Transverse colon (tissue), 4 donors: ENCODE results near the gene BOC. TPM values are rescaled to one million over a fixed set of nuclear protein-coding genes. Genes with fewer than 3 reads are reported as not detected.

Experiments used
- DNase-seq: peaks from one replicate; pipeline ENCODE4 v3.0.0-alpha.2; 2019
- H3K27ac ChIP-seq, 4 donors: fragments of 200-600 bp; sonication (generic); 2 replicates each; pipeline ENCODE4 v1.5.1; 2016 to 2018; ENCODE audit warnings: inconsistent platforms in 4 of 4
- H3K27me3 ChIP-seq: fragments of 200-600 bp; sonication (generic); 2 replicates; pipeline ENCODE4 v1.5.1; 2017; ENCODE audit warnings: inconsistent platforms
- H3K36me3 ChIP-seq, 4 donors: fragments of 200-600 bp; sonication (generic); 2 replicates each; pipeline ENCODE4 v1.5.1; 2017 to 2019; ENCODE audit warnings: inconsistent platforms in 4 of 4
- H3K4me1 ChIP-seq, 4 donors: fragments of 200-600 bp; sonication (generic); 2 replicates each; pipeline ENCODE4 v1.5.1; 2017 to 2020; ENCODE audit warnings: inconsistent platforms in 4 of 4
- H3K4me3 ChIP-seq, 4 donors: fragments of 200-600 bp; sonication (generic); 1 replicate in 1 of 4; 2 replicates in 3 of 4; pipeline versions ENCODE4 v1.5.1 to v1.6.1; 2017 to 2019; ENCODE audit warnings: inconsistent platforms in 4 of 4
- H3K9me3 ChIP-seq, 2 donors: fragments of 200-600 bp; sonication (generic); 2 replicates each; pipeline ENCODE4 v1.5.1; 2017 to 2019; ENCODE audit warnings: inconsistent platforms in 2 of 2
- CTCF ChIP-seq, 5 experiments: fragments of 200-600 bp in 3 of 5; fragments of 450-650 bp in 2 of 5; sonication (generic) in 3 of 5; IDR thresholded peaks; 1 replicate in 2 of 5; 2 replicates in 3 of 5; pipeline ENCODE4 v1.5.1; 2016 to 2017; ENCODE audit warnings: antibody characterized with exemption in 5 of 5, inconsistent platforms in 3 of 5, mild to moderate bottlenecking in 2 of 5, moderate library complexity in 1 of 5
- EP300 ChIP-seq: sonication (generic); formaldehyde crosslinking; IDR thresholded peaks from one replicate; pipeline ENCODE4 v1.6.1; 2017; ENCODE audit warnings: antibody characterized with exemption, low read depth
- POLR2A ChIP-seq: fragments of 450-650 bp; IDR thresholded peaks from one replicate; pipeline ENCODE4 v1.6.1; 2016; ENCODE audit warnings: antibody characterized with exemption, mild to moderate bottlenecking, moderate library complexity
- POLR2AphosphoS5 ChIP-seq, 3 donors: sonication (generic); formaldehyde crosslinking; IDR thresholded peaks; one replicate each; pipeline ENCODE4 v1.6.1; 2016; ENCODE audit warnings: antibody characterized with exemption in 3 of 3
- WGBS, 2 donors: methylation state at CpG; one replicate each; pipeline ENCODE4 v1.1.5; 2018; ENCODE audit warnings: low coverage in 1 of 2; 5-methylcytosine and 5-hydroxymethylcytosine counted together
- in situ Hi-C, 4 donors: fragments of 200-750 bp; cut with MboI; loops; one replicate each; pipeline versions ENCODE4 v1.15.0 to v1.15.1; 2017; ENCODE audit warnings: low sequenced_read_pairs in 3 of 4, low pct_ligation_motif_present in 1 of 4, low pct_unique_long_range_greater_than_20kb in 1 of 4
- intact Hi-C: fragments of 100-400 bp; cut with DNase I; formaldehyde crosslinking; loops from one replicate; pipeline ENCODE4 v1.15.1; 2023; ENCODE audit warnings: low total_unique reads
- total RNA-seq, 4 donors: library from RNA; depleted of rRNA; stranded (reverse); fragments of >200 nt; gene quantifications; one replicate each; pipeline ENCODE4 v1.1.0, GENCODE V29; 2016

Gene BOC
- total RNA-seq, 4 donors from 2014 or later = 15.2 to 77.4 (median 45.4) TPM

GRCh38 chr3:113212844-113213375 lies 1.6 kb downstream of the BOC start:
- in situ Hi-C loops = no loop called here
- Histone ChIP-seq H3K27ac (peak overlapping the region; percentile 84 to 96 (median 90)), H3K27me3 (peaks cover 50% of the 10 kb centered on the region), H3K9me3 (no peaks in the 10 kb centered on the region), H3K4me1 (peaks cover 0 to 11% (median 5%) of the 10 kb centered on the region in 4 donors), H3K36me3 (no peaks in the 10 kb centered on the region), H3K4me3 (peak overlapping the region; percentile 63 to 85 (median 67))
- TF ChIP-seq CTCF (IDR thresholded peaks at IDR 0.05) = no peak
- TF ChIP-seq POLR2A = no peak
- TF ChIP-seq POLR2AphosphoS5 (IDR thresholded peaks at IDR 0.05) = no peak
- no peak for TF ChIP-seq EP300
- WGBS, 2 donors = 19 to 37% methylated on average over 4 to 5 of the region's 5 CpGs
- intact Hi-C loops = loop anchor here (5.0 to 10.0 kb wide), 3 partner anchors 52 to 74 kb away; no protein-coding TSS in a partner anchor
- no peak for DNase-seq

GRCh38 chr3:113213896-113214587 lies 2.7 kb downstream of the BOC start:
- TF ChIP-seq EP300 (no peak), CTCF (IDR thresholded peaks at IDR 0.05) (no peak), POLR2A (no peak), POLR2AphosphoS5 (IDR thresholded peaks at IDR 0.05) (no peak)
- WGBS, 2 donors = 84 to 87% methylated on average over 6 to 7 of the region's 7 CpGs
- in situ Hi-C loops = no loop called here
- Histone ChIP-seq H3K27me3 (peaks cover 50% of the 10 kb centered on the region), H3K4me1 (peaks cover 0 to 14% (median 5%) of the 10 kb centered on the region in 4 donors), H3K36me3 (no peaks in the 10 kb centered on the region), H3K9me3 (no peaks in the 10 kb centered on the region), H3K4me3 (peak overlapping the region in 3 of 4 donors; percentile 63 to 68 (median 66)), H3K27ac (peak overlapping the region; percentile 84 to 96 (median 90))
- no peak for DNase-seq
- intact Hi-C loops = loop anchor here (5.0 to 10.0 kb wide), 3 partner anchors 51 to 73 kb away; no protein-coding TSS in a partner anchor

- no peak for DNase-seq
- intact Hi-C loops (loop anchor here (5.0 to 10.0 kb wide), 3 partner anchors 50 to 72 kb away; no protein-coding TSS in a partner anchor), in situ Hi-C loops (no loop called here)
- TF ChIP-seq EP300 = no peak
- no peak for TF ChIP-seq POLR2AphosphoS5 (IDR thresholded peaks at IDR 0.05)
- no peak for TF ChIP-seq POLR2A
- TF ChIP-seq CTCF (IDR thresholded peaks at IDR 0.05) = no peak
- WGBS, 2 donors = 53 to 58% methylated on average over 2 of the region's 2 CpGs
- Histone ChIP-seq H3K27me3 (peaks cover 50% of the 10 kb centered on the region), H3K4me3 (no peak overlapping the region), H3K36me3 (no peaks in the 10 kb centered on the region), H3K27ac (peak overlapping the region; percentile 84 to 96 (median 90)), H3K4me1 (peaks cover 0 to 14% (median 5%) of the 10 kb centered on the region in 4 donors), H3K9me3 (no peaks in the 10 kb centered on the region)
These were observed 3.7 kb downstream of the BOC start for GRCh38 chr3:113214917-113215595.

GRCh38 chr3:113216393-113216792 lies 5.0 kb downstream of the BOC start:
- Histone ChIP-seq H3K4me1 (peaks cover 0 to 14% (median 5%) of the 10 kb centered on the region in 4 donors), H3K27me3 (peaks cover 39% of the 10 kb centered on the region), H3K36me3 (no peaks in the 10 kb centered on the region), H3K9me3 (no peaks in the 10 kb centered on the region), H3K4me3 (no peak overlapping the region), H3K27ac (peak overlapping the region in 3 of 4 donors; percentile 40 to 92 (median 84))
- no peak for DNase-seq
- 81 to 87% methylated on average over 5 of the region's 5 CpGs for WGBS, 2 donors
- no peak for TF ChIP-seq POLR2AphosphoS5 (IDR thresholded peaks at IDR 0.05)
- TF ChIP-seq CTCF (IDR thresholded peaks at IDR 0.05) = no peak
- TF ChIP-seq EP300 = no peak
- TF ChIP-seq POLR2A = no peak
- intact Hi-C loops = loop anchor here (10.0 kb wide), 1 partner anchor 48 kb away; no protein-coding TSS in a partner anchor
- in situ Hi-C loops = no loop called here
